PFSK-1 (cell line): ENCODE measurements around the gene SERGEF.

Experiments used
- FOXP2 ChIP-seq: optimal IDR thresholded peaks from 2 replicates; pipeline ENCODE3; 2011; ENCODE audit warnings: borderline replicate concordance, control low read depth, inconsistent platforms; ENCODE audit not compliant: insufficient read depth; ENCODE audit errors: extremely low read length, extremely low read depth
- POLR2AphosphoS5 ChIP-seq: IDR thresholded peaks from 2 replicates; pipeline ENCODE4 v1.6.1; 2012; ENCODE audit warnings: low read depth, mild to moderate bottlenecking, control low read depth, low read length, moderate library complexity
- REST ChIP-seq, 2 experiments: IDR thresholded peaks; 2 replicates each; pipeline versions ENCODE4 v1.6.1 to v1.8.0; 2011 to 2012; ENCODE audit warnings: low read depth in 2 of 2, low read length in 2 of 2, control low read depth in 1 of 2, inconsistent platforms in 1 of 2, mild to moderate bottlenecking in 1 of 2, moderate library complexity in 1 of 2; ENCODE audit not compliant: insufficient read depth in 1 of 2
- SIN3A ChIP-seq: IDR thresholded peaks from 2 replicates; pipeline ENCODE4 v1.6.1; 2012; ENCODE audit warnings: mild to moderate bottlenecking, low read length, moderate library complexity, borderline replicate concordance; ENCODE audit not compliant: insufficient read depth
- TAF1 ChIP-seq: IDR thresholded peaks from 2 replicates; pipeline ENCODE4 v1.6.1; 2012; ENCODE audit warnings: low read length, control low read depth, borderline replicate concordance; ENCODE audit not compliant: insufficient read depth

Gene SERGEF

GRCh38 chr11:17755891-17756290 is 257.0 kb downstream of the SERGEF start:
- TF ChIP-seq TAF1 (no peak), FOXP2 (no peak)

- TF ChIP-seq TAF1 (no peak), FOXP2 (no peak), POLR2AphosphoS5 (no peak), SIN3A (no peak), REST (IDR thresholded peaks at IDR 0.05; ENCODE audit: insufficient read depth in 1 of 2, low read depth in 2 of 2, low read length in 2 of 2) (no peak)
Observed at GRCh38 chr11:17753641-17754040, 259.2 kb downstream of the SERGEF start.

GRCh38 chr11:17753153-17753552 is 259.7 kb downstream of the SERGEF start:
- TF ChIP-seq FOXP2 = no peak
- no peak for TF ChIP-seq REST (IDR thresholded peaks at IDR 0.05; ENCODE audit: insufficient read depth in 1 of 2, low read depth in 2 of 2, low read length in 2 of 2)
- no peak for TF ChIP-seq TAF1

- TF ChIP-seq FOXP2 (no peak), TAF1 (no peak), REST (IDR thresholded peaks at IDR 0.05; ENCODE audit: insufficient read depth in 1 of 2, low read depth in 2 of 2, low read length in 2 of 2) (no peak), POLR2AphosphoS5 (no peak), SIN3A (no peak)
Observed at GRCh38 chr11:17752144-17752543, 260.7 kb downstream of the SERGEF start.

- TF ChIP-seq REST (IDR thresholded peaks at IDR 0.05; ENCODE audit: insufficient read depth in 1 of 2, low read depth in 2 of 2, low read length in 2 of 2) = no peak
- no peak for TF ChIP-seq FOXP2
- no peak for TF ChIP-seq SIN3A
- TF ChIP-seq TAF1 = no peak
- TF ChIP-seq POLR2AphosphoS5 = no peak
Observed at GRCh38 chr11:17751558-17751957, 261.3 kb downstream of the SERGEF start.

- TF ChIP-seq FOXP2 (no peak), REST (IDR thresholded peaks at IDR 0.05; ENCODE audit: insufficient read depth in 1 of 2, low read depth in 2 of 2, low read length in 2 of 2) (no peak), SIN3A (no peak), POLR2AphosphoS5 (no peak), TAF1 (no peak)
Observed at GRCh38 chr11:17750801-17751165, 262.1 kb downstream of the SERGEF start.
